NCI-H460 (cell line): ENCODE results near the gene FBXW4. TPM values are rescaled to one million over a fixed set of nuclear protein-coding genes. Genes with fewer than 3 reads are reported as not detected.

Experiments used
- DNase-seq: peaks from one replicate; pipeline ENCODE4 v3.0.0-alpha.2; 2016; ENCODE audit warnings: low read depth; ENCODE audit errors: extremely low read depth
- small RNA-seq, 2 experiments: library from RNA; depleted of rRNA; stranded (forward); fragments of <200 nt; gene quantifications; one replicate each; pipeline ENCODE3, GENCODE V24; 2014
- total RNA-seq: library from RNA; depleted of rRNA; stranded (reverse); fragments of >200 nt; shearing (Covaris generic); gene quantifications from 2 replicates; pipeline ENCODE4 v1.2.3, GENCODE V29; 2014; rRNA removed

The FBXW4 gene
- total RNA-seq, 1 experiment from 2014 or later: 23.7 TPM

GRCh38 chr10:101570428-101571270 lies 124.3 kb downstream of the FBXW4 start:
- no peak for DNase-seq

- peak; percentile 71 for DNase-seq
These were observed 125.1 kb downstream of the FBXW4 start for GRCh38 chr10:101569622-101570427.

DNA sequence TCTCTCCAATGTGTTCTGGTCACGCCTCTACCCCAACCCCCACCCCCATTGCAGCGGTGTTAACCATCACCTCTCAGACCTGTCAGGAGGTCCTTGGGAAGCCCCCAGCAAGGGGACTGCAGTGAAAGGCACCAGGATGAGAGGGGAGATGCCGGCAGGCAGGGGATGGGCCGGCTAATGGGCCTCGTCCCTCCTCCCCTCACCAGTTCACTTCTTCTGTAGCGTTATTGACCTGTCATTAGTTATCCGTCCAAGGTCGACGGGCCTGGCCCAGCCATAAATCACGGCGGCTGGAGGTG lies 125.7 kb downstream of the FBXW4 start:
- DNase-seq: no peak

DNA sequence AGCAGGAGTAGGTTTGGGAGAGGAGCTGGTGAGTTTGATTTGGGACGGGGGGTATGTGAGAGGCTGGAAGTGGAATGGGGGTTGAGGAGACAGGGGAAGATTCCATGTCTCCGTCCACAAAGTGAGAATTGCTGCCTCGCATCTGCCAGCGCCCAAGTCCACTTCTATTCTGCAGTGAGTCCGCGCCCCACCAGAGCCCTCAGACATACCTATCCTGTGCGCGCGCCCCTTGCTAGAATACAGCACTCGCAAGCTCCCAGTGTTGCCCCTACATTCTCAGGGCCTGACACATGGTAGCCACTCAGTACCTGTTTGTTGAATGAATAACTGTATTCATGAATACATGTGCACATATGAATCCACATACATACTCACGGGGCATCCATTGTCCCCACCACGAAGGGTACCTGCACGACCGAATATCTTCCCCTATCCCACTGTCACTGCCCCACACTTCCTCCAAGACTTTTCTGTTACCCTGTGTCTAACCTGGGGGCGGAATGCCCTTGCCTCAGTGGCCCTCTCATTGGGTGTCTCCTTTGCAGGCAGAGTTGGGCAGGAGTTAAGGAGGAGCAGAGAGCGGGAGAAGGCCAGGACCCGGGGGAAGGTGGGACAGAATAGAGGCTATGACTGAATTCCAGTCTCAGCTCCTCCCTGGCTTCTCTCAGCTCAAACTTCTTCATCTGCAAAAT lies 126.8 kb downstream of the FBXW4 start:
- DNase-seq: no peak

DNA sequence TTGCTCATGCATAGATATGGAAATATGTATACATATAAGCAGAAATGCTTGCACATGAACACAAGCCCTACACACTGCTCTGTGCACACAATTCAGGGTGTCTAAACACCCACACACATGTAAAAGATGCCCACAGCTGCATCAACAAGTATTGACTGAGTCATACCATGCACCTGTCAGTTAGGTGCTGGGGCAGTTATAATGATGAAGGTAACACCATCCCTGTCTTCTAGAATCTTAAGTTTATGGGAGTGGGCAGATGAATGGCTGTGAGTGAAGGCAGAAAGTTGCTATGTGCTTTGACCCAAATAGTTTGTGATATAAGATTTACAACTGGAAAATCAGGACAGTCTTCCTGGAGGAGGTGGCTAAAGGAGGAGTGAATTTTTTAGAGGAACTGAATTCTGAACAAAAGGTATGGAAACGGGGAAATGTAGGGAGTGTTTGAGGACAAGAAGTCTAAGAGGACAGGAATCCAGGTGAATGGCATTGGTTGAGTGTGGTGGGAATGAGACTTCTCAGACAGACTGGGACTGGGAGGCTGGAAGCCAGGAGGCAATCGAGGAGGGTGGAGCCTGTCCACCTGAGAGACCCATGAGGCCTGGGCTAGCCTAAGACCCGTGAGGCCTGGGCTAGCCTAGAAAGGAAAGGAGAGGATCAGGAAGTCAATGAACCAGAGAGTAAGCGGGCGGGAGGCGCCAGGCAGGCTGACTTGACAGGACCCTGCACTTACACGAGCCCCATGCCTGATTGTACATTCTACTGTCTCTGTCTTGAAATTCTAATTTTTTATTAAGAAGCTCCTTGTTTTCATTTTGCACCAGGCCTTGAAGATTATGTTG lies 127.6 kb downstream of the FBXW4 start:
- no peak for DNase-seq

DNA sequence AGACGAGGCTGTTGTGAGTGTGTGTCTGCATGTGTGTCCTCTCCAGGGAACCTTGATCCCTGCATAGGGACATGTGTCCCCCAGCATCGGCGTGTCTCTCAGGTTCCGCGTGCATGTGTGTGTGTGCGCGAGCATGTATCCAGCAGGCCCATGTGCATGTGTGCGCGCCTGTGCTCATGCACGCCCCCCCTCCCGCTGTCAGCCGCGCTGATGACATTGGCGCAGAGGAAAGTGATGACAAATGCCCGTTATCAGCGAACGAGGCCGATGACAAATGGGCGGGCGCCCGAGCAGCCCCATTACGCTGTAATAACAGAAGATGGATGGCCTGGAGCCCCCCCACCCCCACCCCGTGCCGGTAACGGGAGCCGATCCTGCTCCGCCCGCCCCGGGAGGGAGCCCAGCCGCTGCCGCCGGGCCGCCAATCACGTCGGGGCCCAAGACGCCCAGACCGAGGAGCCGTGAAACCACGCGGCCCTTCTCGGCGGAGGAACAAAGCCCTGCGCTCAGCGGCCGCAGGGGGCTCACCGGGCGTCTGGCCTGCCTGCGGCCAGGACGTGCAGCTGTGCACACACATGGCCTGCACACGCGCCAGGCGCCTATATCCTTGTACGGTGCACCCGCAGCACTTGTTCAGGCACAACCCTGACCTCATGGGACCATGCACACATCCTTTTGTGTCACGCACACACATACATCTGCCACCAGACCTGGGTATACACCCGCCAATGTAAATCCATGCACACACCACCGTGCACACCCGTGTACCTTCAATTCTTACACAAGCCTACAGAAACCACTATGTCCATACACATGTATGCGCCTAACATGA lies 128.4 kb downstream of the FBXW4 start:
- DNase-seq: no peak

GRCh38 chr10:101565936-101566332 lies 129.0 kb downstream of the FBXW4 start:
- no peak for DNase-seq

- DNase-seq: no peak
These were observed 129.5 kb downstream of the FBXW4 start for GRCh38 chr10:101565370-101565900.

GRCh38 chr10:101564490-101564991 lies 130.4 kb downstream of the FBXW4 start:
- DNase-seq: no peak

- no peak for DNase-seq
These were observed 131.4 kb downstream of the FBXW4 start for GRCh38 chr10:101563497-101564040.

DNA sequence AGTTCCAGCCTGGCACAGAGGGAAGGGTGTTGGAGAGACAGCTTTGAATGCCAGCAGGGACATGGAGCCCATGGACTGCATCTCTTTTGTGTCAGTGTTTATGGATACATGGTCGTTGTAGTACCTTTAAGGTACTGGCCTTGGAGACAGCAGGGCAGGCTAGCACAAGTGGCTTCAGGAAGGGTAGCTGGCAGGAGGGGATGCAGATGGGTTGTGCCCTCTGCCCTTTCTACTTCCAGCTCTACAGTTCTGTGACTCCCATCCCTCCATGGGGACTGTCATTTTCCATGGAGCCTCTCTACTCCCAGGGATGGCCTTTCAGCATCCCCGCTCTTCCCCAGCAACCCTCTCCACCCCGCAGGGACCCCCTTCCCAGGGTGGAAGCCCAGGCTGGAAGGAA lies 132.0 kb downstream of the FBXW4 start:
- DNase-seq: no peak

DNA sequence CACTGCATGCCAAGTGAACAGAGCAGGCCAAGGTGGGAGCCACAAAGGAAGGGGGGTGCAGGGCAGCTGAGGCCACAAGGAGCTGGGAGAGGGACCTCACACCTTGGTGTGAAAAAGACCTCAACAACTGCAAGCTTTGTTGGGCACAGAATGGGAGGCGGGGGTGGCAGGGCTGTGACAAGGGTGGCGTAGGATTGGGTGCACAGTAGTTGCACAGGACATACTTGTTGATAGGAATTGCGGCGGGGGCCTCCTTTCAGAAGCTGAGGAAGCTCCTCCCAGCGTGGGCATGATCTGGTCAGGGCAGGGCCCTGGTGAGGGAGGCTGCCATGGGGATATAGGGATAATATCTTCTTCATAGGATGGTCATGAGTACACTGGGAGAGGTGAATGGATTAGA lies 132.7 kb downstream of the FBXW4 start:
- DNase-seq: no peak

GRCh38 chr10:101561068-101561915 lies 133.7 kb downstream of the FBXW4 start:
- DNase-seq: no peak

Small RNA genes lying within 50 kb of the gene (small RNA-seq; reads per million reads assigned to genes)
- 0 reads per million in 2 experiments for gene MIR3158-1
- gene RNU6-1165P: 0 reads per million in 2 experiments

Other genes starting within 250 kb of the FBXW4 start
- gene POLL, start 106.9 kb downstream of the FBXW4 start, total RNA-seq: 17.5 and 17.7 TPM in 2 replicates
- gene DPCD, start 106.8 kb downstream of the FBXW4 start, total RNA-seq: 39.0 and 40.0 TPM in 2 replicates
- gene FGF8, start 80.9 kb upstream of the FBXW4 start, total RNA-seq: 0.37 TPM in 1 of 2 replicates, not detected in the other
- 170 and 199 TPM in 2 replicates for gene NPM3, start 88.3 kb upstream of the FBXW4 start, total RNA-seq
- 79.9 and 96.2 TPM in 2 replicates for gene OGA, start 123.3 kb upstream of the FBXW4 start, total RNA-seq
- gene KCNIP2, start 148.6 kb upstream of the FBXW4 start, total RNA-seq: 2.0 TPM in 2 replicates